ENCODE measurements around the gene FAM3B. TPM values are rescaled to one million over a fixed set of nuclear protein-coding genes. Genes with fewer than 3 reads are reported as not detected.

Gene FAM3B
- total RNA-seq, 2 donors from 2014 or later: 0.63 TPM; not detected in 1

- ATAC-seq (no peak), DNase-seq (peak; percentile 18)
- intact Hi-C loops (cut with DNase I): loop anchor here in 1 of 2 donors (10.0 kb wide), 1 partner anchor 61 kb away; the partner anchor contains the start of gene MX1
These were observed 47.0 kb downstream of the FAM3B start for GRCh38 chr21:41363370-41364270.

- no peak for DNase-seq
- no peak for ATAC-seq
- intact Hi-C loops (cut with DNase I): loop anchor here in 1 of 2 donors (10.0 kb wide), 1 partner anchor 60 kb away; the partner anchor contains the start of gene MX1
These were observed 47.7 kb downstream of the FAM3B start for GRCh38 chr21:41364308-41364707.

GRCh38 chr21:41365377-41366107 is 48.9 kb downstream of the FAM3B start:
- DNase-seq (peak; percentile 9), ATAC-seq (no peak)
- intact Hi-C loops (cut with DNase I): loop anchor here in 1 of 2 donors (10.0 kb wide), 1 partner anchor 59 kb away; the partner anchor contains the start of gene MX1

DNA sequence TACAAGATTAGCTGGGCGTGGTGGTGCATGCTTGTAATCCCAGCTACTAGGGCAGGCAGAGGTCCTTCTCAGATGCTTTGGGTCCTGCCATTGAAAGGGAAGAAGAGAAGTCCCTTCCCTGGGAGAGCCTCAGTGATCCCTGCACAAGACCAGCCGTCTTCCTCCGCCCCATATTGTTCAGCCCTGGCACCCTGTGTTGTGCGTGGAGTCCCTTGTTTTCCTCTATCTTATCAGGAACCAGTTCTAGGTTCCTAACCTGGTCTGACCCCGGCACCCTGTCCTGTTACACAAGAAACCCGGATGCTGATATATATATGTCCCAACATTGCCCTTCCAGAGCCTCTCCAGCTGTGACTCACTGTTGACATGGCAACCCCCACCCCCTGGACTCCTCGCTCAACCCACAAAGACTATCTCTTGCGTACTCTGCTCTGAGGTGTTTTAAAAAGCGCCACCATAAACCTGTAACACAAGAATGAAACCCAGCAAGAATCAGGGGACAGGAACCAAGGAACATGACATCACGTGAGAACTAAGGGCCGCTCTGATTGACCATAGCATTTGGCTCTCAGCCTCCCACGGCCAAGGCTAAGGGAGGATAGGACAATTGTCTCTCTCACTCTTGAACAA is 50.0 kb downstream of the FAM3B start:
- ATAC-seq (peak in 1 of 2 donors; percentile 10), DNase-seq (peak; percentile 61)
- intact Hi-C loops (cut with DNase I): loop anchor here in 1 of 2 donors (10.0 kb wide), 1 partner anchor 58 kb away; the partner anchor contains the start of gene MX1

DNA sequence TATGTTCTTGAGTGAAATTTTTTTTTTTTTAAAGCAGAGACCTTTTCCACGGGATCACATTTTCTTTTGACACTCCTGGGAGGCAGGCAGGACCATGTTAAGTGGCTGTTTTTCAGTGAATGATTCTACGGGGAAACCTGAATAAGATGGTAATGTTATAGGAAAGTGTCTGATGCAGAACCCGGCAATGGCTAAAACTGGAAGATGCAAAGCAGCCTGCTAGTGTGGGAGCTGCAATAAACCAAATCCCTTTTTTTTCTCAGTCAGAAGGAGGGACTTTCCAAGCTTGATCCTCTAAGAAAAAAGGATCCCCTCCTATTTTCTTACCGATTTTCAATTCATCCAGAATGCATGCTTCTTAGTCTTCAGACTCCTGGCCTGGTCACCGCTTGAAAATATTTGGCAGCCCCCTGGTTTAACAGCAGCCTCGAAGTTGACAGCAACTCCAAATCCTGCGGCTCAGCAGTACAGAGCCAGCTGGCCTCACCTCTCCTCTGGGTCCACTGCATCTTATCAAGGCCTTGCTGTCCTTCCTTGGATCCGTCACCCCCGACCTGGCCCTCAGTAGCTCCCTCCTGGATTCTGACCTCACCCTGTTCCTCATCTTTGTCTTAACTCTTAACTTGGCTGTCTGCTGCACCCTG is 50.8 kb downstream of the FAM3B start:
- intact Hi-C loops (cut with DNase I): loop anchor here in 1 of 2 donors (10.0 kb wide), 1 partner anchor 57 kb away; the partner anchor contains the start of gene MX1
- no peak for DNase-seq
- ATAC-seq: peak in 1 of 2 donors; percentile 10

GRCh38 chr21:41367945-41368734 is 51.5 kb downstream of the FAM3B start:
- ATAC-seq (no peak), DNase-seq (no peak)
- intact Hi-C loops (cut with DNase I): loop anchor here in 1 of 2 donors (10.0 kb wide), 1 partner anchor 57 kb away; the partner anchor contains the start of gene MX1

DNA sequence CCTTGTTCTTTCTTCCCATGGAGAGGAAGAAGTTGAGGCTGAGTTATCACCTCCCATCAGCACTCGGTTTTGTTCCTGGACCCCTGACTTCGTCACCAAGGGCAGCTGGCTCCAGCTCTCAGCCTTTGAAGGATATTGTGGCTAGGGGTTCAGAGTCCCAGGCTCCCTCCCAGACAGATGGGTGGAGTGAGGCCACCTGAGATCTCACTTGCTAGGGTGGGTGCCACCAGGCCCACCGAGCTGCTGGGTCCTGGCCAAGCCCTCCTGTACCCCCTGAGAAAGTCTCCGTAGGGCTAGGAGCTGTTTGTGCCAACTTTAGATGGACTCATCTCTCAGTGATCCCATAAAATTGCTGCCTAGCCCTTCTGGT is 52.1 kb downstream of the FAM3B start:
- intact Hi-C loops (cut with DNase I): loop anchor here in 1 of 2 donors (10.0 kb wide), 1 partner anchor 56 kb away; the partner anchor contains the start of gene MX1
- DNase-seq: no peak
- no peak for ATAC-seq

DNA sequence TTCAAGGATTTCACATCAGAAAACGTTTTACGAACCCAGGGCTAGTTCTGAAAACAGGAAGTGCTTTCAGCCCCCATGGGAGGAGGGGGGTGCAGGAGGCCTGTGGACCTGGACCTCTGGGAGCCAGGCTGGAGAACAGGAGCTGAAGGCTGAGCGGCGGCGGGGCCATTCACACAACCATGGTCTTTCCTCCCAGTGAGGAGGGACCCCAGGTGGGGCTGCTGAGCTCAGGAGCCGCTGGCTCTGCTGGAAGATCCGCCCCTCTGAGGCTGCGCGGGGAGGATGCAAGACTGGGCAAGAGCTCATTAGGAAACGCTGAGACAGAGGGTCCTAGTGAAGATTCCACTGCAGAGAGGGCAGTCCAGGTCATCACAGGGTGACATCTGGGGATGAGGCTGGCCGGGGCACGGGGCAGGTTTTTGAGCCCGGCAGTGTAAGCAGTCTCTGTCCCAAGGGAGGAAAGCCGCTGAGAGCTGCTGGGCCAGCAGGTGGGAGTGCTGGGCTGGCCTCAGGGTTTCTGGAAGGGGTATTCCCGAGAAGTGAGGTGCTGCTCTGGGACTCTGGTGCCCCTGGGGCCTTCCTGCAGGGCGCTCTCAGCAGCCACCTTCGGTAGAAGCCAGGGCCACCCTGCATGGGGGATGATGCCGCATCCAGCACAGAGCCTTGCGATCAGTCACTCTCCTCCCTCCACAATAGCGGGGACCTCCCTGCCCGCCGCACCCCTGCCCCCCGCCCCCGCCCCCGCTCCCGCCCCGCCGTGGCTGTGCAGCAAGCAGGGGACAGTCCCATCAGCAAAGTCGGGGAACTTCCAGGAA is 52.7 kb downstream of the FAM3B start:
- intact Hi-C loops (cut with DNase I): loop anchor here in 1 of 2 donors (10.0 kb wide), 1 partner anchor 55 kb away; the partner anchor contains the start of gene MX1

GRCh38 chr21:41369920-41370839 is 53.6 kb downstream of the FAM3B start:
- intact Hi-C loops (cut with DNase I): loop anchor here in 1 of 2 donors (10.0 kb wide), 1 partner anchor 55 kb away; the partner anchor contains the start of gene MX1
- ATAC-seq (peak; percentile 8 to 28), DNase-seq (peak; percentile 33)

More for the DNA sequence above, 52.7 kb downstream of the FAM3B start:
- peak; percentile 56 to 64 for ATAC-seq
- DNase-seq: peak; percentile 42

DNA sequence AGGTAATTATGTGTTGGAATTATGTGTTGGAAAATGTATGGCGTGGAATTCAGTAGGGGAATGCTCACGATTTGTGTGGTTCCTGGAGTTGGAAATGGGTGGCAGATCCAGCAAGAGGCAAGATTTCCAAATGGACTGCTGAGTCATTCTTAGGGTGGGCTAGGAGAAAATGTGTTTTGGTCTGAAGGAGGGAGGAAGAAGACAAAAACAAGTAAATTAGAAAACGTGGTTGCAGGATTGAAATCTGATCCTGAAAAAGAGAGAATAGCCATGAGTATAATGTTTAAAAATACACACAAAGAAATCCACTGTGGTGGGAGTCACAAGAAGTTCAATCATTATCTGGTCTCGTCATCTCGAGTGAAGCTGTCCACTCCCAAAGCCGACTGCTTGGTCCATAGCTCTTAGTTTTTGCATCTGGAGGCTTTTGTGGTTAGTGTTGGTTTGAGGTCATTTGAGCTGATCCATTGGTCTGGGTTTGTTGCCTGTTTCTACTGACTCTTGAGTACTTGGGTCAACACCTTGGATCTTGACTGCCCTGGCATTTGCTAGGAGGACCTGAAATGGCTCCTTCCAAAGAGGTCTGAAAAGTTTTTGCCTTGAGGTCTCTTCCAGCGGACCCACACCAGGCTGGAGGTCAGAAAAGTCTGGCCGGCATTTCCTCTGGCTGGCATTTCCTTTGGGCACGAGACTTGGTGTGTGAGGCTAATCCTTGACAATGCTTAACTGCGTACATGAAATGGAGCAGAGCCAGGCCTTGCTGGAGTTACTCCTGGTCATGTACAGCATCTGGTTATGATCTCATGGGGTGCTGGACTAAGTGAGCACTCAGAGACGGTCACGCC is 54.5 kb downstream of the FAM3B start:
- DNase-seq (no peak), ATAC-seq (no peak)
- intact Hi-C loops (cut with DNase I): no loop called here

GRCh38 chr21:41371685-41372030 is 55.1 kb downstream of the FAM3B start:
- DNase-seq (no peak), ATAC-seq (no peak)
- intact Hi-C loops (cut with DNase I): no loop called here

- DNase-seq (no peak), ATAC-seq (no peak)
- intact Hi-C loops (cut with DNase I): no loop called here
These were observed 56.7 kb downstream of the FAM3B start for GRCh38 chr21:41373253-41373652.

DNA sequence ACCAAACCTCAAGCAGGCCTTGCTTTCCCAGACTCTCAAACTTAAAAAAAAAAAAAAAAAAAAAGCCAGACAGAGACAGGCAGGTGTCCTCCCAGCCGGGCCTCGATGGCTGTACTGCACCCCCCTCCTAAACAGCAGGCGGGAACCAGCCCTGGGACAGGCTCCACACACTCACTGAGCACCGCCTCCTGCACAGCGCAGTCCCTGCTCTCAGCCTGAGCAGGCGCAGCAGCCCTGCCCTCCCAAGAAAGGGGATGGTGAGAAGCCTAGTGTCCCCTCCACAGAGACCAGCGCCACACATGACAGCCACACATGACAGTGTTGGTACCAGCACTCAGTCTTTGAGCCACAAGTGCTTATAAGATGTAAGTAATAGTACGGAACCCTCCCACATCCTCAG is 57.2 kb downstream of the FAM3B start:
- ATAC-seq: no peak
- intact Hi-C loops (cut with DNase I): no loop called here
- DNase-seq: no peak

GRCh38 chr21:41374177-41374712 is 57.6 kb downstream of the FAM3B start:
- no peak for ATAC-seq
- intact Hi-C loops (cut with DNase I): no loop called here
- DNase-seq: no peak

All from left cardiac atrium (tissue), 4 donors.